HCT116 (cell line): ENCODE results near the gene AGTPBP1. TPM values are rescaled to one million over a fixed set of nuclear protein-coding genes. Genes with fewer than 3 reads are reported as not detected.

Source experiments
- ATAC-seq: fragments of 200-7000 bp; cut with Tn5 transposase; 2 replicates; pipeline ENCODE4 v1.9.1; 2020; ENCODE audit warnings: mild to moderate bottlenecking, moderate library complexity
- BruUV-seq: library from RNA; stranded (reverse); fragments of 400-500 nt; replicated peaks from 2 replicates; lab custom pipeline; 2021; lab: Mats Ljungman, UMichigan
- CTCF ChIA-PET: fragments of 300-600 bp; sonication (Branson Sonifier 250); formaldehyde crosslinking; loops from one replicate; lab custom pipeline; 2021; ENCODE audit warnings: antibody characterized with exemption; lab: Charles Lee
- POLR2A ChIA-PET: fragments of 300-600, 350-600 bp; sonication (Branson Sonifier 250); formaldehyde crosslinking; loops from one replicate; lab custom pipeline; 2021; ENCODE audit warnings: antibody characterized with exemption; lab: Charles Lee
- RAD21 ChIA-PET, 2 experiments: fragments of 300-600 bp; sonication (Branson Sonifier 250); formaldehyde crosslinking; loops; one replicate each; lab custom pipeline; 2023; ENCODE audit warnings: low total read pairs in 2 of 2; ENCODE audit not compliant: uncharacterized antibody in 2 of 2, unreplicated experiment in 2 of 2, low non-redundant PET in 1 of 2; lab: Charles Lee
- DNase-seq: peaks from one replicate; pipeline ENCODE4 v3.0.0-alpha.2; 2010; ENCODE audit warnings: low read depth, low spot score
- H2AFZ ChIP-seq: fragments of 200-600 bp; shearing (Covaris generic), sonication (generic); 2 replicates; pipeline ENCODE4 v1.6.1; 2017; ENCODE audit warnings: low read depth, mixed run types, mixed read lengths, antibody characterized with exemption, low read length; ENCODE audit not compliant: poor library complexity, severe bottlenecking
- H3K27ac ChIP-seq: 2 replicates; pipeline ENCODE4 v1.5.1; 2012; ENCODE audit warnings: low read depth, low read length
- H3K27me3 ChIP-seq: fragments of 200-600 bp; sonication (generic); 2 replicates; pipeline ENCODE4 v1.6.1; 2016; ENCODE audit warnings: mixed run types, low read length, mixed read lengths; ENCODE audit not compliant: insufficient read depth
- H3K36me3 ChIP-seq, 2 experiments: fragments of 200-500 bp in 1 of 2; fragments of 200-600 bp in 1 of 2; sonication (Bioruptor generic) in 1 of 2; sonication (generic) in 1 of 2; 2 replicates each; pipeline versions ENCODE4 v1.5.1 to v1.6.1; 2014 to 2016; ENCODE audit warnings: low read length in 2 of 2, inconsistent platforms in 1 of 2, mixed read lengths in 1 of 2, mixed run types in 1 of 2; ENCODE audit not compliant: insufficient read depth in 2 of 2, control insufficient read depth in 1 of 2
- H3K4me1 ChIP-seq, 2 experiments: fragments of 200-600 bp in 1 of 2; sonication (generic) in 1 of 2; 2 replicates each; pipeline versions ENCODE4 v1.5.1 to v1.6.1; 2012 to 2017; ENCODE audit warnings: low read length in 2 of 2, inconsistent platforms in 1 of 2, mild to moderate bottlenecking in 1 of 2, mixed read lengths in 1 of 2, mixed run types in 1 of 2, moderate library complexity in 1 of 2; ENCODE audit not compliant: insufficient read depth in 2 of 2, control insufficient read depth in 1 of 2
- H3K4me2 ChIP-seq: fragments of 200-600 bp; sonication (generic); 2 replicates; pipeline ENCODE4 v1.6.1; 2017; ENCODE audit warnings: mixed run types, low read length, mixed read lengths
- H3K4me3 ChIP-seq, 2 experiments: fragments of 200-600 bp in 1 of 2; sonication (generic) in 1 of 2; replicated peaks in 1 of 2; 2 replicates each; pipeline ENCODE4 v1.5.1; 2011 to 2016; ENCODE audit warnings: low read length in 2 of 2, control low read depth in 1 of 2, low read depth in 1 of 2, mild to moderate bottlenecking in 1 of 2, mixed read lengths in 1 of 2, mixed run types in 1 of 2
- H3K79me2 ChIP-seq: fragments of 200-600 bp; sonication (generic); 2 replicates; pipeline ENCODE4 v1.6.1; 2017; ENCODE audit warnings: mild to moderate bottlenecking, mixed run types, low read length, moderate library complexity, mixed read lengths; ENCODE audit not compliant: insufficient read depth
- H3K9ac ChIP-seq: fragments of 200-600 bp; sonication (generic); 2 replicates; pipeline ENCODE4 v1.6.1; 2016; ENCODE audit warnings: low read length, mixed read lengths
- H3K9me2 ChIP-seq: fragments of 200-600 bp; sonication (generic), shearing (Covaris generic); 2 replicates; pipeline ENCODE4 v1.6.1; 2017; ENCODE audit warnings: mixed run types, mild to moderate bottlenecking, moderate library complexity; ENCODE audit not compliant: insufficient read depth
- H3K9me3 ChIP-seq, 2 experiments: fragments of 200-500 bp in 1 of 2; fragments of 200-600 bp in 1 of 2; sonication (Bioruptor generic) in 1 of 2; sonication (generic) in 1 of 2; 2 replicates each; pipeline ENCODE4 v1.6.1; 2014 to 2017; ENCODE audit warnings: low read length in 2 of 2, mixed read lengths in 2 of 2, inconsistent platforms in 1 of 2, low read depth in 1 of 2, mild to moderate bottlenecking in 1 of 2, mixed run types in 1 of 2, moderate library complexity in 1 of 2; ENCODE audit not compliant: control insufficient read depth in 1 of 2, insufficient read depth in 1 of 2
- H4K20me1 ChIP-seq: fragments of 200-600 bp; sonication (generic), shearing (Covaris generic); 2 replicates; pipeline ENCODE4 v1.6.1; 2017; ENCODE audit warnings: mixed run types, mild to moderate bottlenecking, moderate library complexity; ENCODE audit not compliant: insufficient read depth
- CBX3 ChIP-seq: IDR thresholded peaks from 2 replicates; pipeline ENCODE4 v1.6.1; 2012; ENCODE audit warnings: low read depth
- CEBPB ChIP-seq: IDR thresholded peaks from 2 replicates; pipeline ENCODE4 v1.6.1; 2012; ENCODE audit warnings: low read depth
- JUND ChIP-seq: IDR thresholded peaks from 2 replicates; pipeline ENCODE4 v1.6.1; 2012
- SP1 ChIP-seq: IDR thresholded peaks from 2 replicates; pipeline ENCODE4 v1.6.1; 2012; ENCODE audit warnings: low read depth
- SRF ChIP-seq: IDR thresholded peaks from 2 replicates; pipeline ENCODE4 v1.6.1; 2012; ENCODE audit warnings: low read depth
- intact Hi-C: fragments of 100-400 bp; cut with micrococcal nuclease; formaldehyde crosslinking; loops from 2 replicates; pipeline ENCODE4 v1.10.0; 2022
- total RNA-seq: library from RNA; stranded (reverse); gene quantifications from one replicate; pipeline ENCODE4 v1.2.1, GENCODE V29; 2021; ENCODE audit not compliant: unreplicated experiment
- TF ChIP-seq, protein P1 (sequence below): IDR thresholded peaks from 2 replicates; pipeline ENCODE4 v1.6.1; 2012; ENCODE audit warnings: low read depth
- TF ChIP-seq, protein P2 (sequence below): IDR thresholded peaks from 2 replicates; pipeline ENCODE4 v1.6.1; 2011; ENCODE audit warnings: mild to moderate bottlenecking, low read length, moderate library complexity; ENCODE audit not compliant: insufficient replicate concordance; ENCODE audit errors: extremely low read depth
- TF ChIP-seq, protein P3 (sequence below), 3 experiments: fragments of 200-600 bp in 1 of 3; sonication (generic) in 1 of 3; IDR thresholded peaks in 2 of 3; conservative IDR thresholded peaks in 1 of 3; 2 replicates each; pipeline ENCODE4 v1.5.1; 2012 to 2017; ENCODE audit warnings: low read depth in 2 of 3, low read length in 2 of 3, antibody characterized with exemption in 1 of 3, borderline replicate concordance in 1 of 3, control low read depth in 1 of 3, mild to moderate bottlenecking in 1 of 3, mixed read lengths in 1 of 3, mixed run types in 1 of 3, moderate library complexity in 1 of 3; ENCODE audit not compliant: insufficient read depth in 1 of 3
- TF ChIP-seq, protein P4 (sequence below): IDR thresholded peaks from 2 replicates; pipeline ENCODE4 v1.6.1; 2012

The AGTPBP1 gene
- total RNA-seq, 1 experiment from 2014 or later: 17.4 TPM

DNA sequence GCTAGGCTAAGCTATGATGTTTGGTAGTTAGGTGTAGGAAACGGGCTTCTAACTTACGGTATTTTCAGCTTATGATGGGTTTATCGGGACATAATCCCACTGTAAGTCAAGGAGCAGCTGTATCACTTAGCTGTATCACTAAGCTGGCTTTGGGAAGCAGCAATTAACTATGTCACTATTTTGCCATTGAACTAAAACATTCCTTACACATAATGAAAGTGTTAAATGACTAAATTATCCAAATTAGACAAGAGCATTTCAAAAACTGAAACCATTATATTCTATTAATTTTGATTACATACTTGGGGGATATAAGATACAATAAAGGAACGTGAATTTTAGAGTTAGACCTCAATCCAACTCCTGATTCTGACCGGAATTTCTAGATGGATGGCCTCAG, 188.3 kb downstream of the AGTPBP1 start:
- H4K20me1 ChIP-seq: 0 out of 2 replicates have a peak, but pooled peaks cover 4% of the 10 kb centered on the region
- ATAC-seq (no peak), DNase-seq (no peak)
- no peaks in the 10 kb centered on the region for H3K36me3 ChIP-seq
- no peak overlapping the region for H3K27ac ChIP-seq
- BruUV-seq: no TSS peak
- no peak overlapping the region for H3K4me2 ChIP-seq
- no peak overlapping the region for H3K4me3 ChIP-seq
- TF ChIP-seq, protein P1, sequence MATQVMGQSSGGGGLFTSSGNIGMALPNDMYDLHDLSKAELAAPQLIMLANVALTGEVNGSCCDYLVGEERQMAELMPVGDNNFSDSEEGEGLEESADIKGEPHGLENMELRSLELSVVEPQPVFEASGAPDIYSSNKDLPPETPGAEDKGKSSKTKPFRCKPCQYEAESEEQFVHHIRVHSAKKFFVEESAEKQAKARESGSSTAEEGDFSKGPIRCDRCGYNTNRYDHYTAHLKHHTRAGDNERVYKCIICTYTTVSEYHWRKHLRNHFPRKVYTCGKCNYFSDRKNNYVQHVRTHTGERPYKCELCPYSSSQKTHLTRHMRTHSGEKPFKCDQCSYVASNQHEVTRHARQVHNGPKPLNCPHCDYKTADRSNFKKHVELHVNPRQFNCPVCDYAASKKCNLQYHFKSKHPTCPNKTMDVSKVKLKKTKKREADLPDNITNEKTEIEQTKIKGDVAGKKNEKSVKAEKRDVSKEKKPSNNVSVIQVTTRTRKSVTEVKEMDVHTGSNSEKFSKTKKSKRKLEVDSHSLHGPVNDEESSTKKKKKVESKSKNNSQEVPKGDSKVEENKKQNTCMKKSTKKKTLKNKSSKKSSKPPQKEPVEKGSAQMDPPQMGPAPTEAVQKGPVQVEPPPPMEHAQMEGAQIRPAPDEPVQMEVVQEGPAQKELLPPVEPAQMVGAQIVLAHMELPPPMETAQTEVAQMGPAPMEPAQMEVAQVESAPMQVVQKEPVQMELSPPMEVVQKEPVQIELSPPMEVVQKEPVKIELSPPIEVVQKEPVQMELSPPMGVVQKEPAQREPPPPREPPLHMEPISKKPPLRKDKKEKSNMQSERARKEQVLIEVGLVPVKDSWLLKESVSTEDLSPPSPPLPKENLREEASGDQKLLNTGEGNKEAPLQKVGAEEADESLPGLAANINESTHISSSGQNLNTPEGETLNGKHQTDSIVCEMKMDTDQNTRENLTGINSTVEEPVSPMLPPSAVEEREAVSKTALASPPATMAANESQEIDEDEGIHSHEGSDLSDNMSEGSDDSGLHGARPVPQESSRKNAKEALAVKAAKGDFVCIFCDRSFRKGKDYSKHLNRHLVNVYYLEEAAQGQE: no peak
- TF ChIP-seq SRF (no peak), SP1 (no peak), JUND (no peak), CBX3 (no peak), CEBPB (no peak)
- TF ChIP-seq, protein P2, sequence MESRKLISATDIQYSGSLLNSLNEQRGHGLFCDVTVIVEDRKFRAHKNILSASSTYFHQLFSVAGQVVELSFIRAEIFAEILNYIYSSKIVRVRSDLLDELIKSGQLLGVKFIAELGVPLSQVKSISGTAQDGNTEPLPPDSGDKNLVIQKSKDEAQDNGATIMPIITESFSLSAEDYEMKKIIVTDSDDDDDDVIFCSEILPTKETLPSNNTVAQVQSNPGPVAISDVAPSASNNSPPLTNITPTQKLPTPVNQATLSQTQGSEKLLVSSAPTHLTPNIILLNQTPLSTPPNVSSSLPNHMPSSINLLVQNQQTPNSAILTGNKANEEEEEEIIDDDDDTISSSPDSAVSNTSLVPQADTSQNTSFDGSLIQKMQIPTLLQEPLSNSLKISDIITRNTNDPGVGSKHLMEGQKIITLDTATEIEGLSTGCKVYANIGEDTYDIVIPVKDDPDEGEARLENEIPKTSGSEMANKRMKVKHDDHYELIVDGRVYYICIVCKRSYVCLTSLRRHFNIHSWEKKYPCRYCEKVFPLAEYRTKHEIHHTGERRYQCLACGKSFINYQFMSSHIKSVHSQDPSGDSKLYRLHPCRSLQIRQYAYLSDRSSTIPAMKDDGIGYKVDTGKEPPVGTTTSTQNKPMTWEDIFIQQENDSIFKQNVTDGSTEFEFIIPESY: no peak
- TF ChIP-seq, protein P3, sequence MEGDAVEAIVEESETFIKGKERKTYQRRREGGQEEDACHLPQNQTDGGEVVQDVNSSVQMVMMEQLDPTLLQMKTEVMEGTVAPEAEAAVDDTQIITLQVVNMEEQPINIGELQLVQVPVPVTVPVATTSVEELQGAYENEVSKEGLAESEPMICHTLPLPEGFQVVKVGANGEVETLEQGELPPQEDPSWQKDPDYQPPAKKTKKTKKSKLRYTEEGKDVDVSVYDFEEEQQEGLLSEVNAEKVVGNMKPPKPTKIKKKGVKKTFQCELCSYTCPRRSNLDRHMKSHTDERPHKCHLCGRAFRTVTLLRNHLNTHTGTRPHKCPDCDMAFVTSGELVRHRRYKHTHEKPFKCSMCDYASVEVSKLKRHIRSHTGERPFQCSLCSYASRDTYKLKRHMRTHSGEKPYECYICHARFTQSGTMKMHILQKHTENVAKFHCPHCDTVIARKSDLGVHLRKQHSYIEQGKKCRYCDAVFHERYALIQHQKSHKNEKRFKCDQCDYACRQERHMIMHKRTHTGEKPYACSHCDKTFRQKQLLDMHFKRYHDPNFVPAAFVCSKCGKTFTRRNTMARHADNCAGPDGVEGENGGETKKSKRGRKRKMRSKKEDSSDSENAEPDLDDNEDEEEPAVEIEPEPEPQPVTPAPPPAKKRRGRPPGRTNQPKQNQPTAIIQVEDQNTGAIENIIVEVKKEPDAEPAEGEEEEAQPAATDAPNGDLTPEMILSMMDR (IDR thresholded peaks at IDR 0.05 in 2 of 3, conservative IDR thresholded peaks at IDR 0.05 in 1 of 3; ENCODE audit: borderline replicate concordance in 1 of 3, insufficient read depth in 1 of 3, low read depth in 2 of 3, low read length in 2 of 3): no peak
- TF ChIP-seq, protein P4, sequence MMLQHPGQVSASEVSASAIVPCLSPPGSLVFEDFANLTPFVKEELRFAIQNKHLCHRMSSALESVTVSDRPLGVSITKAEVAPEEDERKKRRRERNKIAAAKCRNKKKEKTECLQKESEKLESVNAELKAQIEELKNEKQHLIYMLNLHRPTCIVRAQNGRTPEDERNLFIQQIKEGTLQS: no peak
- no peaks in the 10 kb centered on the region for H3K9me3 ChIP-seq
- no peaks in the 10 kb centered on the region for H3K79me2 ChIP-seq
- H3K9ac ChIP-seq: no peak overlapping the region
- no peaks in the 10 kb centered on the region for H3K27me3 ChIP-seq
- no peak overlapping the region for H2AFZ ChIP-seq
- no peaks in the 10 kb centered on the region for H3K9me2 ChIP-seq
- RAD21 ChIA-PET: no interaction called here
- intact Hi-C loops: no loop called here
- CTCF ChIA-PET: no interaction called here
- no peaks in the 10 kb centered on the region for H3K4me1 ChIP-seq
- POLR2A ChIA-PET: no interaction called here
